ENCODE data around the gene NKAIN4. TPM values are rescaled to one million over a fixed set of nuclear protein-coding genes. Genes with fewer than 3 reads are reported as not detected.

NKAIN4 gene
- total RNA-seq, 4 donors from 2014 or later: not detected

DNA sequence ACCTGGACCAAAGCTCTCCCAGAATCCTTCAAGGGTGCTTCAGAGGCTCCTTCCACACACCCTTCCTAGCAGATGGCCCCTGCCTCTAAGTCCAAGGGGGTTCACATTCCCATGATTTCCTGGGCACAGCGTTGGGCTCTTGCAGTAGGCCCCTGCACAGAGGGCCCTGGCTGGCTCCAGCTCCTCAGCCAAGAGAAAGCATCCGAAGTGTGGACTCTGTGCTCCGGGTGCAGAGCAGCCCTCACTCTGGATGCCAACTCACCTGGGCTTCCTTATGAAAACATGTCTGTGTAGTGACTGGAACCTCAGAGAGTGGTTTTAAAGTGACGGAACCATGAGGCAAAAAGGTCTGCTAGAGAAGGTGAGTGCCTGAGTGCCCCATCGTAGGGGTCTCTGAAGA is 49.9 kb downstream of the NKAIN4 start:
- DNase-seq: no peak
- H3K4me1 ChIP-seq: no peaks in the 10 kb centered on the region
- TF ChIP-seq, protein P1, sequence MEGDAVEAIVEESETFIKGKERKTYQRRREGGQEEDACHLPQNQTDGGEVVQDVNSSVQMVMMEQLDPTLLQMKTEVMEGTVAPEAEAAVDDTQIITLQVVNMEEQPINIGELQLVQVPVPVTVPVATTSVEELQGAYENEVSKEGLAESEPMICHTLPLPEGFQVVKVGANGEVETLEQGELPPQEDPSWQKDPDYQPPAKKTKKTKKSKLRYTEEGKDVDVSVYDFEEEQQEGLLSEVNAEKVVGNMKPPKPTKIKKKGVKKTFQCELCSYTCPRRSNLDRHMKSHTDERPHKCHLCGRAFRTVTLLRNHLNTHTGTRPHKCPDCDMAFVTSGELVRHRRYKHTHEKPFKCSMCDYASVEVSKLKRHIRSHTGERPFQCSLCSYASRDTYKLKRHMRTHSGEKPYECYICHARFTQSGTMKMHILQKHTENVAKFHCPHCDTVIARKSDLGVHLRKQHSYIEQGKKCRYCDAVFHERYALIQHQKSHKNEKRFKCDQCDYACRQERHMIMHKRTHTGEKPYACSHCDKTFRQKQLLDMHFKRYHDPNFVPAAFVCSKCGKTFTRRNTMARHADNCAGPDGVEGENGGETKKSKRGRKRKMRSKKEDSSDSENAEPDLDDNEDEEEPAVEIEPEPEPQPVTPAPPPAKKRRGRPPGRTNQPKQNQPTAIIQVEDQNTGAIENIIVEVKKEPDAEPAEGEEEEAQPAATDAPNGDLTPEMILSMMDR (IDR thresholded peaks at IDR 0.05): no peak
- TF ChIP-seq POLR2A (IDR thresholded peaks at IDR 0.05): no peak
- no peaks in the 10 kb centered on the region for H3K9me3 ChIP-seq
- no peaks in the 10 kb centered on the region for H3K27me3 ChIP-seq
- H3K4me3 ChIP-seq: no peak overlapping the region
- H3K27ac ChIP-seq: no peak overlapping the region
- peaks cover 0 to 91% (median 0%) of the 10 kb centered on the region in 3 donors for H3K36me3 ChIP-seq

DNA sequence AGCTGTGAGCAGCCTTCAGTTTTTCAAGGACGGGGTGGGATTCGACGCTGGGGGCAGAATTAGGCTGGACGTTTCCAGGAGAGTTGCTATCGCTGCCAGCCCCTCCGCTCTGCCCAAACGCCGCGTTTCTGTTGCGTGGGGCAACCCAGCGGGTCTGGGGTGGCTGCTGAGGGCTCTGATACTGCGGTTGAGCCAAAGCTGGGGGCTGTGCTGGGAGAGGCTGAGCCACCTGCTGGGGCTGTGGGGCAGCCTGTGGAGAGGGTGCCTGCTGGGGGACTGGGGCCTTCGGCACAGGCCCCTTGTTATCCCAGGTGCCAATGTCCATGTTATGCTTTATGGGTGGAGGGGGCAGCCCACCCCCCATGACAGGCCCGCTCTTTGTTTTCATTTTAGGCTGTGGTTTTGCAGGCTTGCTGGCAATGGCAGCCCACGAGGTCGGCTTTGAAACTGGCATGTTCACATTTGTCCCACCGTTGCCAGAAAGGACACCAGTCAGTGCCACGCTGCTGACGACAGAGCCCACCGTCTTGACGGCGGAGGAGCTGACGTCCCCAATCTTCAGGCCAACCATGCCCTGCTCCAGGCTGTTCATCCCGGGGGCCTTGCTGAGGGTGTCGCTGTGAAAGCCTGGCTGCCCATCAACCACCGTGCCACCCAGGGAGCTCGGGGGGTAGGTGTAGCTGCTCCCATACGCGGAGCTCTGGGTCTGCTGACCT is 51.3 kb downstream of the NKAIN4 start:
- TF ChIP-seq POLR2A (IDR thresholded peaks at IDR 0.05): no peak
- TF ChIP-seq, protein P1 (IDR thresholded peaks at IDR 0.05): no peak
- no peaks in the 10 kb centered on the region for H3K9me3 ChIP-seq
- DNase-seq: no peak
- peaks cover 0 to 11% (median 0%) of the 10 kb centered on the region in 4 donors for H3K4me1 ChIP-seq
- H3K27ac ChIP-seq: no peak overlapping the region
- H3K36me3 ChIP-seq: peaks cover 0 to 81% (median 0%) of the 10 kb centered on the region in 3 donors
- H3K27me3 ChIP-seq: no peaks in the 10 kb centered on the region
- no peak overlapping the region for H3K4me3 ChIP-seq

DNA sequence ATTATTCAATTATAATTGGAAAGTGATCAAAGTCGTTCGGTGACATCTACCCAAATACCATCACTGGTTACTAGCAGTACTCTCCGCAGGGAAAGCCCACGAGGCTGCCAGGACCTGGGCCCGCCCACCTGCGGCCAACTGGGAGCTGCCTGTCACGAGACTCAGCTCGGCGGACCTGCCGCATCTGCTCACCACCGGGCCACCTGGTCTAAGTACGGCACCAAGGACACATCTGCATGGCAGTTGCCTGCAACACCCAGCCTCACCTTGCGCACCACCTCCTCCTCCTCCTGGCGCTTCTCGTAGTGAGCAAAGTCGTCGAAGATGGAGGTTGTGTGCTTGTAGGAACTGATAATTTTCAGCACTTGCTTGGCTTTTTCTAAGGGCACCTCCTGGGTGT is 52.2 kb downstream of the NKAIN4 start:
- no peak overlapping the region for H3K4me3 ChIP-seq
- DNase-seq: no peak
- H3K4me1 ChIP-seq: peaks cover 0 to 14% (median 0%) of the 10 kb centered on the region in 4 donors
- peaks cover 0 to 80% (median 0%) of the 10 kb centered on the region in 3 donors for H3K36me3 ChIP-seq
- H3K9me3 ChIP-seq: no peaks in the 10 kb centered on the region
- no peak for TF ChIP-seq POLR2A (IDR thresholded peaks at IDR 0.05)
- TF ChIP-seq, protein P1 (IDR thresholded peaks at IDR 0.05): no peak
- H3K27ac ChIP-seq: no peak overlapping the region
- no peaks in the 10 kb centered on the region for H3K27me3 ChIP-seq

DNA sequence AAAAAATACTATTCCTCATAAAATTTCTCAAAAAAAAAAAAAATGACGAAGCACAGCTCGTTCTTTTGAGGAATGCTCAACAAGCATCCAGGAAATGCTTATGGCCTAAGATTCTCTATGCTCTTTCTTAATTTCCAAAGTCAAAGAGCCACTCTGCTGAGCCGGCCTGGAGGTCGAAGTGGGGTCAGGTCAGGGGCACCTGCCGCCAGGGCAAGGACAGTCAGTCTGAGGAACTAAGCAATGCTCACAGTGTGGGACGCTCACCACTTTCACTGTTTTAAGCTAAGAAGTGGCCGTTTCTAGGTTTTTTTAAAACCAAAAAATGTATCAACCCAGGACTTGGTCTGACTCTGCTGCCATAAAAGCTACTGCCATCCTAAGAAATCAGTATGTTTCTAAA is 55.7 kb downstream of the NKAIN4 start:
- peaks cover 0 to 14% (median 0%) of the 10 kb centered on the region in 4 donors for H3K4me1 ChIP-seq
- H3K27ac ChIP-seq: no peak overlapping the region
- no peak for DNase-seq
- H3K9me3 ChIP-seq: no peaks in the 10 kb centered on the region
- no peak overlapping the region for H3K4me3 ChIP-seq
- TF ChIP-seq POLR2A (IDR thresholded peaks at IDR 0.05): no peak
- H3K36me3 ChIP-seq: peaks cover 0 to 69% (median 0%) of the 10 kb centered on the region in 3 donors
- H3K27me3 ChIP-seq: no peaks in the 10 kb centered on the region

DNA sequence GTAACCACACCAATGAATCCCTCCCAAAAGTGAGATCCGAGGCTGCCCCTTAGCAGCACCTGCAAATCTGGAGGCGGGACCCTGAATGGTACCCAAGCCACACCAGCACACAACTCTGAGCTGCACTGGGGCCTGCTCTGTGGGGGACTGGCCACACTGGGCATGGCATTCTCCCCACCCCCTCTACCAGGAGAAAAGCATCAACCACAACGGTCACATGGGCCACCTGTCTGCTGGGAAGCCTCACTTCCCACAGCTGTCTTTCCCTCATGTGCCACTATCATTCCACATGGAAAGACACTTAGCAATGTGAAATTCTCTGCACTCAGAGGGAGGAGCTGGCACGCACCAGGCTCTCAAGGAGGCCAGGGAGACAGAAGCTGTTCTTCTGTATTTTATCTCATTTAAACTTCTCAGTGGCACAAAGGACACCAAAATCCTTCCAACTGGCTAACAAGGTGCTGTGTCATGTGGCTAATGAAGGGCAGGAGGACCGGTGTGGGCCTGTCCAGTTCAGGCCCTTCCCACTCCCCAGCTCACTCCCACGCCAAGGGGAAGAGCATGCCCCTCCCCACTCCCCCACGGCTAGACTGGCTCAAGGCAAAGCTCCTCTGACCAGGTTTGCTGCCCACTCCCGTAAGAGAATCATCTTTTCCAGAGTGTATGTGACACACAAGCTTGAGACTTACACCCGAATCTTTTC is 57.3 kb downstream of the NKAIN4 start:
- Histone ChIP-seq H3K4me3 (no peak overlapping the region), H3K36me3 (peaks cover 0 to 52% (median 0%) of the 10 kb centered on the region in 3 donors), H3K9me3 (no peaks in the 10 kb centered on the region), H3K27me3 (no peaks in the 10 kb centered on the region), H3K4me1 (peaks cover 0 to 14% (median 0%) of the 10 kb centered on the region in 4 donors), H3K27ac (no peak overlapping the region)
- no peak for DNase-seq
- no peak for TF ChIP-seq POLR2A (IDR thresholded peaks at IDR 0.05)
- TF ChIP-seq, protein P1 (IDR thresholded peaks at IDR 0.05): no peak

DNA sequence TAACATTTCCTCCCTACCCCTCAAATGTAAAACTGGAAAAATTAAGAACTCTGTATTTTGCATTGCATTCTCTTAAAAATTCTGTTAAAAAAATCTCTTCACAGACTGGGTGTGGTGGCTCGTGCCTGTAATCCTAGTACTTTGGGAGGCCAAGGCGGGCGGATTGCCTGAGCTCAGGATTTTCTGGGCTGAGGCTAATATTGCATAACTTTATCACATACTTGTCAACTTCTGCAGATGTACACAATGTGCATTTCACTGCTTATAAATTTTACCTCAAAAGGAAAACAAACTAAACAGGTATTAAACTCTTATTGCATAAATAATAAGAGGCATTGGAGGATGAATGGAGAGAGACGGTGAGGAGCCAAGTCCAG is 59.5 kb downstream of the NKAIN4 start:
- no peaks in the 10 kb centered on the region for H3K27me3 ChIP-seq
- H3K9me3 ChIP-seq: no peaks in the 10 kb centered on the region
- no peak overlapping the region for H3K27ac ChIP-seq
- H3K4me1 ChIP-seq: peaks cover 0 to 17% (median 0%) of the 10 kb centered on the region in 4 donors
- DNase-seq: no peak
- H3K4me3 ChIP-seq: no peak overlapping the region
- TF ChIP-seq, protein P1 (IDR thresholded peaks at IDR 0.05): no peak
- H3K36me3 ChIP-seq: peaks cover 0 to 33% (median 0%) of the 10 kb centered on the region in 3 donors
